Stimulated activated naive CD8-positive, alpha-beta T cell treated with anti-CD3 and anti-CD28 coated beads, Interleukin-15, Interleukin-2, amounts not matched to agents 100 ng/mL and 50 ng/mL, for 24 hours (primary cell): ENCODE results near the gene METTL6.
A peak's percentile ranks its signal among the peaks of the same experiment; 100 is the strongest.

Experiments used
- H3K27ac Mint-ChIP-seq: one replicate; pipeline ENCODE4 v1.8.0; 2021; ENCODE audit warnings: mild to moderate bottlenecking, mixed read lengths
- H3K27me3 Mint-ChIP-seq: one replicate; pipeline ENCODE4 v1.8.0; 2021; ENCODE audit warnings: mixed read lengths
- H3K36me3 Mint-ChIP-seq: one replicate; pipeline ENCODE4 v1.8.0; 2021; ENCODE audit warnings: low read depth, mixed read lengths
- H3K4me1 Mint-ChIP-seq: one replicate; pipeline ENCODE4 v1.8.0; 2021; ENCODE audit warnings: low read depth, mixed read lengths
- H3K4me3 Mint-ChIP-seq: one replicate; pipeline ENCODE4 v1.8.0; 2021; ENCODE audit warnings: mild to moderate bottlenecking, mixed read lengths
- H3K9me3 Mint-ChIP-seq: one replicate; pipeline ENCODE4 v1.8.0; 2021; ENCODE audit warnings: mixed read lengths

Gene METTL6

GRCh38 chr3:15454965-15455364 is 27.6 kb upstream of the METTL6 start:
- Mint-ChIP-seq H3K36me3 (peaks cover 5% of the 10 kb centered on the region), H3K4me3 (no peak overlapping the region), H3K4me1 (no peaks in the 10 kb centered on the region), H3K27me3 (no peaks in the 10 kb centered on the region), H3K27ac (no peak overlapping the region), H3K9me3 (no peaks in the 10 kb centered on the region)

DNA sequence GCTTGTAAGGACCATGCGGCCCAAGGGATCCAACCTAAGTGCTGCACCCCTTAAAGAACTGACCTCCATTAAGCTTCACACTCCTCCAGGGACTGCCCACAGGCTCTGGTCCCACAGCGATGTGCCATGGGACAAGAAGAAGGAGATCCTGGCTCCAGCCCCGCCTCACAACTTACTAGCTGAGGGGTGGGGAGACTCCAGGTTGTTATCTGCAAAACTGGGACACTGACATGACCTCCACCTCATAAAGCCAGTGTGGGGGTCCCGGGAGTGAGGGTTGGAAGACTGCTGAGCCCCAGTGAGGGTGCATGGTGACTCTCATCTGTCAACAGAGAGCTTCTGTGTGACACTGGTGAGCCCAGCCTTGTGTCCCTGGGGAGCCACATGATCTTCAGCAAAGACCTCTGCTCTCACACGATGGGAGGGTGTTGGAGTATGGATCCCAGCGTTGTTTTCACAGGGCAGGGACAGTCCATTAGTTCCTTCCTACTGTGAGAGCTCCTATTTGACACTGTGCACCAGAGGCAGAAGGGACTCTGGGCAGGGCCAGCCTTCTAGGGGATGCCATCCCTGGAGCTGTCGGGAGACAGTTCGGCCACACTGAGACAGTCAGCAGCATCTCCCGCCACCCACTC is 26.8 kb upstream of the METTL6 start:
- H3K27ac Mint-ChIP-seq, result no peak overlapping the region
- H3K4me3 Mint-ChIP-seq, result no peak overlapping the region
- no peaks in the 10 kb centered on the region for H3K9me3 Mint-ChIP-seq
- H3K36me3 Mint-ChIP-seq, result peaks cover 5% of the 10 kb centered on the region
- no peaks in the 10 kb centered on the region for H3K27me3 Mint-ChIP-seq
- H3K4me1 Mint-ChIP-seq, result no peaks in the 10 kb centered on the region

GRCh38 chr3:15453501-15453900 is 26.2 kb upstream of the METTL6 start:
- Mint-ChIP-seq H3K4me1 (no peaks in the 10 kb centered on the region), H3K36me3 (peaks cover 5% of the 10 kb centered on the region), H3K27ac (no peak overlapping the region), H3K27me3 (no peaks in the 10 kb centered on the region), H3K4me3 (no peak overlapping the region), H3K9me3 (no peaks in the 10 kb centered on the region)

- Mint-ChIP-seq H3K27me3 (no peaks in the 10 kb centered on the region), H3K9me3 (no peaks in the 10 kb centered on the region), H3K4me3 (no peak overlapping the region), H3K27ac (no peak overlapping the region), H3K36me3 (no peaks in the 10 kb centered on the region), H3K4me1 (no peaks in the 10 kb centered on the region)
Observed at GRCh38 chr3:15452961-15453360, 25.6 kb upstream of the METTL6 start.

DNA sequence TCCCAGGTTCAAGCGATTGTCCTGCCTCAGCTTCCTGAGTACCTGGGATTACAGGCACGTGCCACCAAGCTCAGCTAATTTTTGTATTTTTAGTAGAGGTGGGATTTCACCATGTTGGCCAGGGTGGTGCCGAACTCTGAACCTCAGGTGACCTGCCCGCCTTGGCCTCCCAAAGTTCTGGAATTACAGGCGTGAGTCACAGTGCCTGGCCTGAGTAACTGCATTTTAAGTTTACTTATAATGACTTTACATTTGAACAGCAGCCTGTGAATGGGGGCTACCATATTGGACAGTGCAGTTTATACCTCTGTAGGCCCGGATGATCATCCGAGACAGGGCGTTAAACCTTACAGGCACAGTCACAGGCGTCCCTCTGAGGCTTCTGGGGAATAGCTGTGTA is 24.8 kb upstream of the METTL6 start:
- H3K36me3 Mint-ChIP-seq, result no peaks in the 10 kb centered on the region
- H3K27me3 Mint-ChIP-seq, result no peaks in the 10 kb centered on the region
- H3K4me1 Mint-ChIP-seq, result no peaks in the 10 kb centered on the region
- no peaks in the 10 kb centered on the region for H3K9me3 Mint-ChIP-seq
- H3K27ac Mint-ChIP-seq, result no peak overlapping the region
- no peak overlapping the region for H3K4me3 Mint-ChIP-seq

DNA sequence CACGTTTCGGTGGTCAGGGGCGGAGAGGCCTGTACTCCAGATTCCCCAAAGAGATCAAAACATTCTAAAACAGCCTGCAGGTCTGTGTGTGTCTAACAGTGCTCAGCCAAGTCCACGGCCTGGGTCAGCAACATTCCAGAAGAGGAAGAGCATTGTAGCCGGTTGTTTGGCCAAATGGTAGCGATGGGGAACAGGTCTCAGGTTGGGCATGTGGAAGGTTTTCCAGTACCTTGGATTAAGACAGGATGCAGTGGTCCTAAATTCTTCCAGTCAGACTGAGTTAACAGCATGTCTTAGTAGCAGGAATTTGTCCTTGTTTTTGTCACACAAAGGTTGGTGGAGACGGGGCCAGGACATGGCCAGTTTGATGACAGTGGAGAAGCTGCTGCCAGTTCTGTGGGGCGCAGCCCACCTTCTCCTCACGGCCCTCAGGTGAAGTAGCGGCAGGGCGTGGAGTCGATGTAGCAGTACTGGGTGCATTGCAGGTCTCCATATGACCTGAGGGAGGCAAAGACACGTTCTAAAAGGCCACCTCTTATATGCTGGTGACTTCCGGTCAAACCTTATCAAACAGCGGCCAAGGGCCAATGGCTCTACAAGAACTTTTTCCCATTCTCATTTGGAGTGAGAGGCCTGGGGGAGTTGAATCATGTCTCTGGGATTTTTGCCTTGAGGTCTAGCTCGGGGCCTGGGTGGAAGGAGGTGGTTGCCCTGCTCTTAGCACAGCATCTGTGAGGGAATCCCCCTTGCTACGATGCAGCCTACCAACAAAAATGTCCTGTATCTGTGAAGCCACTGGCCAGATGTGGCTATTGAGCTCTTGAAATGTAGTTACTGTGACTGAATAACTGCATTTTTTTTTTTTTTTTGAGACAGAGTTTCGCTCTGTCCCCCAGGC is 24.1 kb upstream of the METTL6 start:
- no peaks in the 10 kb centered on the region for H3K9me3 Mint-ChIP-seq
- H3K27me3 Mint-ChIP-seq, result no peaks in the 10 kb centered on the region
- H3K4me1 Mint-ChIP-seq, result no peaks in the 10 kb centered on the region
- no peak overlapping the region for H3K27ac Mint-ChIP-seq
- H3K36me3 Mint-ChIP-seq, result no peaks in the 10 kb centered on the region
- no peak overlapping the region for H3K4me3 Mint-ChIP-seq

GRCh38 chr3:15450438-15451215 is 23.3 kb upstream of the METTL6 start:
- Mint-ChIP-seq H3K4me3 (no peak overlapping the region), H3K27ac (no peak overlapping the region), H3K9me3 (no peaks in the 10 kb centered on the region), H3K36me3 (peaks cover 2% of the 10 kb centered on the region), H3K4me1 (no peaks in the 10 kb centered on the region), H3K27me3 (no peaks in the 10 kb centered on the region)

GRCh38 chr3:15449489-15450224 is 22.3 kb upstream of the METTL6 start:
- H3K27ac Mint-ChIP-seq, result no peak overlapping the region

DNA sequence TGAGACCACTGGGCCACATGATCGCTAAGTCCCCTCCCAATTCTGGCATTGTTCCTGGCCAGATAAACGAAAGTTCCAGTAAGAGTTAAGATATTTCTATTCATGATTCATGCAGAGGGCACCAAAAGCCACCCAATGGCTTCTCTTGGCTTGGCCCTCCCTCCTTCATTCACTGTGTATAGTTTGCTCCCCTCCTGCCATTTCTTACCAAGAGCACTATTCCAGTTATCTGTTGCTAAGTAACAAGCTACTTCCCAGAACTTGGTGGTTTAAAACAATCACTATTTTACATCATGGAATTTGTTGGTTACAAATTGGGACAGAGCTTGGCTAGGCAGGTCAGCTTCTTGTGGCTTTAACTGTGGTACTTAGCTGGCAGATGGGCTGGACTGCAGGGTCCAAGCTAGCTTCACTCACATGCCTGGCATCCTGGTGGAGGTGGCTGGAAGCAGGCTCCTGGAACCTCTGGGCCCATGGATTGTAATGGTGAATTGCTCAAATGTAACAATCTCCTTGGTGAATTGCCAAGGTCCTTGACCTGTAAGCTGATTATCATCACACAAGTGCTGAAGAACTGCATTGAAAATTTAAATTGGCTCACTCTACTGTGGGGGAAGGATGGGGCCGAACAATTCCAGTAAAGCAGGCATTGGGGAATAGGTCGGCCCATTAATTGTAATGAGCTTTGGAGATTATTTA is 16.6 kb upstream of the METTL6 start:
- H3K4me1 Mint-ChIP-seq, result peaks cover 12% of the 10 kb centered on the region
- no peaks in the 10 kb centered on the region for H3K9me3 Mint-ChIP-seq
- no peak overlapping the region for H3K4me3 Mint-ChIP-seq
- H3K36me3 Mint-ChIP-seq, result peaks cover 43% of the 10 kb centered on the region
- no peaks in the 10 kb centered on the region for H3K27me3 Mint-ChIP-seq
- no peak overlapping the region for H3K27ac Mint-ChIP-seq

More at GRCh38 chr3:15449489-15450224, 22.3 kb upstream of the METTL6 start:
- Mint-ChIP-seq H3K27me3 (no peaks in the 10 kb centered on the region), H3K4me1 (no peaks in the 10 kb centered on the region), H3K4me3 (no peak overlapping the region), H3K9me3 (no peaks in the 10 kb centered on the region), H3K36me3 (peaks cover 4% of the 10 kb centered on the region)

GRCh38 chr3:15440891-15441290 is 13.5 kb upstream of the METTL6 start:
- Mint-ChIP-seq H3K27ac (no peak overlapping the region), H3K4me1 (peaks cover 12% of the 10 kb centered on the region), H3K27me3 (no peaks in the 10 kb centered on the region), H3K36me3 (peaks cover 70% of the 10 kb centered on the region), H3K9me3 (no peaks in the 10 kb centered on the region), H3K4me3 (no peak overlapping the region)

DNA sequence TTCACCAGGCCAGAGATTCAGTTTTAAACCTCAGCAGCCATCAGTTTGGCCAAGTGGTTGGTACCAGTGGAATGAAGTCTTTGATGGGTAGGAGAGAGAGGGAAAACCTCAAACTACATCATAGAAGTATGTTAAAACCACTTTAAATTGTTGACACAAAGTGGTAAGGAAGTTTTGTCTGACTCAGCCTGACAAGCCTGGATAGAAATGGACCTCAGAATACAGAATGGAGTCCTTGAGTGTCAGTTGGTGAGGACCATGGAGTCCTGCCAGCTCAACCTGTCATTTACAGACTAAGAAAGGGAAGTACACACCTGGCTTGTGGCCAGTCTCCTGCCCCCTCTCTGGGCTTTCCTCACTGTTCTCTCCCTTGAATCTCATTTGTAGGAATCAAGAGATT is 12.1 kb upstream of the METTL6 start:
- H3K27ac Mint-ChIP-seq, result no peak overlapping the region
- H3K4me1 Mint-ChIP-seq, result peaks cover 12% of the 10 kb centered on the region
- H3K4me3 Mint-ChIP-seq, result no peak overlapping the region
- peaks cover 73% of the 10 kb centered on the region for H3K36me3 Mint-ChIP-seq
- no peaks in the 10 kb centered on the region for H3K27me3 Mint-ChIP-seq
- no peaks in the 10 kb centered on the region for H3K9me3 Mint-ChIP-seq

DNA sequence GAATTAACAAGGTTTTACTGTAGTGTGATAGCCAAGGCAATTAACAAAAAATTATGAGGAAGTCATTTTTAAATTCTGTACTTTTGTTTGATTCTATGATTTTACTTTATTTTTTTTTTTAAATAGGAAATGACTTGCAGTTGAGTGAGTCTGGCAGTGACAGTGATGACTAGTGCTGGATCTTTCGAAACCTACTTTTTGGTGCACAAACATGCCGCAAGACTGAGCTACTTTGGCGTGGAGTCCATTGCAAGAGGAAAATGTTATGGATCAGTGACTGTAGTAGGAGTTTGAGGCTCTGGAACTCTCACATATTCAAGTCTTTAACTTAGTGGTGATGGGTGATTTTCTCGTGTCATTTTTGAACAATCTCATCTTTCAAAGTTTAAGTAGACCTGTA is 11.6 kb upstream of the METTL6 start:
- Mint-ChIP-seq H3K27ac (peak overlapping the region; percentile 54), H3K4me1 (peaks cover 12% of the 10 kb centered on the region), H3K27me3 (no peaks in the 10 kb centered on the region), H3K4me3 (no peak overlapping the region), H3K36me3 (peaks cover 78% of the 10 kb centered on the region), H3K9me3 (no peaks in the 10 kb centered on the region)

- H3K36me3 Mint-ChIP-seq, result peaks cover 80% of the 10 kb centered on the region
- H3K27me3 Mint-ChIP-seq, result no peaks in the 10 kb centered on the region
- no peaks in the 10 kb centered on the region for H3K9me3 Mint-ChIP-seq
- peaks cover 14% of the 10 kb centered on the region for H3K4me1 Mint-ChIP-seq
- H3K27ac Mint-ChIP-seq, result no peak overlapping the region
- no peak overlapping the region for H3K4me3 Mint-ChIP-seq
Observed at GRCh38 chr3:15436246-15436645, 8.9 kb upstream of the METTL6 start.

- Mint-ChIP-seq H3K4me3 (no peak overlapping the region), H3K27ac (no peak overlapping the region)
Observed at GRCh38 chr3:15434756-15435155, 7.4 kb upstream of the METTL6 start.

More at GRCh38 chr3:15434756-15435155, 7.4 kb upstream of the METTL6 start:
- H3K36me3 Mint-ChIP-seq, result peaks cover 72% of the 10 kb centered on the region
- no peaks in the 10 kb centered on the region for H3K27me3 Mint-ChIP-seq
- peaks cover 18% of the 10 kb centered on the region for H3K4me1 Mint-ChIP-seq
- H3K9me3 Mint-ChIP-seq, result no peaks in the 10 kb centered on the region
